RPMI7951 (cell line): ENCODE data around the gene CRYZL1. TPM values are rescaled to one million over a fixed set of nuclear protein-coding genes. Genes with fewer than 3 reads are reported as not detected.
A peak's percentile ranks its signal among the peaks of the same experiment; 100 is the strongest.

ENCODE experiments used
- DNase-seq: peaks from one replicate; pipeline ENCODE4 v3.0.0-alpha.2; 2012; ENCODE audit warnings: low read depth
- total RNA-seq: library from RNA; depleted of rRNA; stranded (reverse); fragments of >200 nt; shearing (Covaris generic); gene quantifications from 2 replicates; pipeline ENCODE4 v1.2.3, GENCODE V29; 2014

The CRYZL1 gene
- total RNA-seq, 1 experiment from 2014 or later, result 11.9 TPM

DNA sequence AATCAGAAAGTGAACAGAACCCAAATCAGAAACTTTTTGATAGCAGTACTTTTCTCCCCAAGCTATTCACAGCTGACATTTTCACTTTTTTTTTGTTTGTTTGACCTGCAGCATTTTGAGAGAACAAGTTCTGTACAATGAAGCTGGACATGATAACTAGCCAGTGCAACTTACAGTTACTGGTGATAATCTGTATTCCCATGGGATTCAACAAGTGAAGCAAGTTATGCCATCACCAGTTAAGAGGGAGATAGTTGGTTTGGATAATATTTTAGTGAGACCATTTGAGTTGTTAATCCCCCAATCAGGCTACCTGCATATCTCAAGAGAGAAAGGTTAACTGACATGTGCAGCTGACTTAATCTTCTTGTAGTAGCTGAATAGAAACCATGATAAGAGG is 80.6 kb downstream of the CRYZL1 start:
- DNase-seq, result no peak

DNA sequence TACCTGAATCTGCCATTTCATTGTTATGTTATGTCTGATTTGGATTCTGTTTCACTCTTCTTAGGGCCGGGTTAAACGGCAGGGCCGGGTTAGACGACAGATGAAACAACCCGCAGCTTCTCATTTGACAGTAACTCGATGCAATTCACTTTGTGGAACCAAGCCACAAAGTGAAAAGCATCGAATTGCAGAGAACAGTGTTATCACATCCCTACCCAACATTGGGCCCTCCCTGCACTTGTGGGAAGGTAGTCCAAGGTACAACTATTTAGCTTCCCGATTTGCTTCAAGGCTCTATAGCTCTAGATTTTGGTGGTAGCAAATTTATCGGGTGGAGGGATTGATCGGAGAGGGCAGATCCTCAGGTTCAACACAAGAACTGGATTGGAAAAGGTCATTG is 81.7 kb downstream of the CRYZL1 start:
- no peak for DNase-seq

DNA sequence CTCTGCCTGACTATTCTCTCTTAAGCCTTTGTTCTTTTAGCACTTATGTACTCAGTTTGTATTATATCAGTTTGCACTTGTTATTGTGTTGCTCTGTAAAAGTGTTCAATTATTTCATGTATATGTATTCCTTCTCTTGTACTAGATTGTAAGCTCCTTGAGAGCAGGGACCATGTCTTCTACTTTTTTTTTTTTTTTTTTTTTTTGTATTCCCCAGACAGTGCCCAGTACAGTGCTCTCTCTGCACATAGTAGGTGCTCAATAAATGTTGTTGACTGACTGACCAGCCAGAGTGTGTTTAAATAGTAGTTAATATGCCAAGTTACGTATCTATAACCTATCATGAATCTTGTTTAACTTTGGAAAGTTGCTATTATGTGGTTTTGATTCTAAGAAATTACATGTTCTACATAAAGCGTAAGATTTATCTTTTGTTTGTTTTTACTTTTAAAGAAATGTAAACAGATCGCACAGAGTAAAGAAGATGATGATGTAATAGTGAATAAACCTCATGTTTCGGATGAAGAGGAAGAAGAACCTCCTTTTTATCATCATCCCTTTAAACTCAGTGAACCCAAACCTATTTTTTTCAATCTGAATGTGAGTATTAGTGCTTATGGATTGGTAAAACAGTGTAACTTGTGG is 82.6 kb downstream of the CRYZL1 start:
- DNase-seq, result no peak

DNA sequence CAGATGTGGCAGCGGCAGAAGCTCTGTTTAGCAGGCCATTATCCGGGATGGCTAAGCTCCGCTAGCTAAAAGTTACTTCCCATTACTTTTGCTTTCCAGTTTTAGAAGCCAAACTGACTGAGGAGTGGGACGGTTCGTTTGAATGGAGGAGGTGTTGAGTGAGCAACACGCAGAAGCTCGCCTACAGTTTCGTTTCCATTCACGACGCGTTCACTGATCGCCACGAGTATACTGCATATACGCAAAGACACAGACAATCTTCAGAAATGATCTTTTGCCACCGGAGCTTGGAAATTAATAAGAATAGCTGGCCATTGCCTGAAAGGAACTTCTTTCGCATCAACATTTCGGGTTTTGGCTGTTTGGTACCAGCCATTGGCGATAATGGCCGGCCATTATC is 84.1 kb downstream of the CRYZL1 start:
- DNase-seq, result no peak

DNA sequence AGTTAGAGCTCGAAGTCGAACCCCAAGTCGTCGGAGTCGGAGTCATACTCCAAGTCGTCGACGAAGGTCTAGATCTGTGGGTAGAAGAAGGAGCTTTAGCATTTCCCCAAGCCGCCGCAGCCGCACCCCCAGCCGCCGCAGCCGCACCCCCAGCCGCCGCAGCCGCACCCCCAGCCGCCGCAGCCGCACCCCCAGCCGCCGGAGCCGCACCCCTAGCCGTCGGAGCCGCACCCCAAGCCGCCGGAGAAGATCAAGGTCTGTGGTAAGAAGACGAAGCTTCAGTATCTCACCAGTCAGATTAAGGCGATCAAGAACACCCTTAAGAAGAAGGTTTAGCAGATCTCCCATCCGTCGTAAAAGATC is 86.6 kb downstream of the CRYZL1 start:
- DNase-seq, result no peak

DNA sequence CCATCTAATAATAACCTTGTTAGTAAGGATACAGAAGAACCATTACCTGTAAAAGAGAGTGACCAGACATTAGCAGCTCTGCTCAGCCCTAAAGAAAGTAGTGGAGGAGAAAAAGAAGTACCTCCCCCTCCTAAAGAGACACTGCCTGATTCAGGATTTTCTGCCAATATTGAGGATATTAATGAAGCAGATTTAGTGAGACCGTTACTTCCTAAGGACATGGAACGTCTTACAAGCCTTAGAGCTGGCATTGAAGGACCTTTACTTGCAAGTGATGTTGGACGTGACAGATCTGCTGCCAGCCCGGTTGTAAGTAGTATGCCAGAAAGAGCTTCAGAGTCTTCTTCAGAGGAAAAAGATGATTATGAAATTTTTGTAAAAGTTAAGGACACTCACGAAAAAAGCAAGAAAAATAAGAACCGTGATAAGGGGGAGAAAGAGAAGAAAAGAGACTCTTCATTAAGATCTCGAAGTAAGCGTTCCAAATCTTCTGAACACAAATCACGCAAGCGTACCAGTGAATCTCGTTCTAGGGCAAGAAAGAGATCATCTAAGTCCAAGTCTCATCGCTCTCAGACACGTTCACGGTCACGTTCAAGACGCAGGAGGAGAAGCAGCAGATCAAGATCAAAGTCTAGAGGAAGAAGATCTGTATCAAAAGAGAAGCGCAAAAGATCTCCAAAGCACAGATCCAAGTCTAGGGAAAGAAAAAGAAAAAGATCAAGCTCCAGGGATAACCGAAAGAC is 87.1 kb downstream of the CRYZL1 start:
- DNase-seq, result no peak

DNA sequence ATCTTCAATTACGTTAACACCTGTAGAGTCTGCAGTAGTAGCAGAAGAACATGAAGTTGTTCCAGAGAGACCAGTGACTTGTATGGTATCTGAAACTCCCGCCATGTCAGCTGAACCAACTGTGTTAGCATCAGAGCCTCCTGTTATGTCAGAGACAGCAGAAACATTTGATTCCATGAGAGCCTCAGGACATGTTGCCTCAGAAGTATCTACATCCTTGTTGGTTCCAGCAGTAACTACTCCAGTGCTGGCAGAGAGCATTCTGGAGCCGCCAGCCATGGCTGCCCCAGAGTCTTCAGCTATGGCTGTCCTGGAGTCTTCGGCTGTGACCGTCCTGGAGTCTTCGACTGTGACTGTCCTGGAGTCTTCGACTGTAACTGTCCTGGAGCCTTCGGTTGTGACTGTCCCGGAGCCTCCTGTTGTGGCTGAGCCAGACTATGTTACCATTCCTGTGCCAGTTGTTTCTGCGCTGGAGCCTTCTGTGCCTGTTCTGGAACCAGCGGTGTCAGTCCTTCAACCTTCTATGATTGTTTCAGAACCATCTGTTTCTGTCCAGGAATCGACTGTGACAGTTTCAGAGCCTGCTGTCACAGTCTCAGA is 88.4 kb downstream of the CRYZL1 start:
- DNase-seq, result no peak

DNA sequence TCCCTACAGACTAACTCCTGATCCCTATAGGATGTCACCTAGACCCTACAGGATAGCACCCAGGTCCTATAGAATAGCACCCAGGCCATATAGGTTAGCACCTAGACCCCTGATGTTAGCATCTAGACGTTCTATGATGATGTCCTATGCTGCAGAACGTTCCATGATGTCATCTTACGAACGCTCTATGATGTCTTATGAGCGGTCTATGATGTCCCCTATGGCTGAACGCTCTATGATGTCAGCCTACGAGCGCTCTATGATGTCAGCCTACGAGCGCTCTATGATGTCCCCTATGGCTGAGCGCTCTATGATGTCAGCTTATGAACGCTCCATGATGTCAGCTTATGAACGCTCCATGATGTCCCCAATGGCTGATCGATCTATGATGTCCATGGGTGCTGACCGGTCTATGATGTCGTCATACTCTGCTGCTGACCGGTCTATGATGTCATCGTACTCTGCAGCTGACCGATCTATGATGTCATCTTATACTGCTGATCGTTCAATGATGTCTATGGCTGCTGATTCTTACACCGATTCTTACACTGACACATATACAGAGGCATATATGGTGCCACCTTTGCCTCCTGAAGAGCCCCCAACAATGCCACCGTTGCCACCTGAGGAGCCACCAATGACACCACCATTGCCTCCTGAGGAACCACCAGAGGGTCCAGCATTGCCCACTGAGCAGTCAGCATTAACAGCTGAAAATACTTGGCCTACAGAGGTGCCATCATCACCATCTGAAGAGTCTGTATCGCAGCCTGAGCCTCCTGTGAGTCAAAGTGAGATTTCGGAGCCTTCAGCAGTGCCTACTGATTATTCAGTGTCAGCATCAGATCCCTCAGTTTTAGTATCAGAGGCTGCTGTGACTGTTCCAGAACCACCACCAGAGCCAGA is 89.2 kb downstream of the CRYZL1 start:
- no peak for DNase-seq

DNA sequence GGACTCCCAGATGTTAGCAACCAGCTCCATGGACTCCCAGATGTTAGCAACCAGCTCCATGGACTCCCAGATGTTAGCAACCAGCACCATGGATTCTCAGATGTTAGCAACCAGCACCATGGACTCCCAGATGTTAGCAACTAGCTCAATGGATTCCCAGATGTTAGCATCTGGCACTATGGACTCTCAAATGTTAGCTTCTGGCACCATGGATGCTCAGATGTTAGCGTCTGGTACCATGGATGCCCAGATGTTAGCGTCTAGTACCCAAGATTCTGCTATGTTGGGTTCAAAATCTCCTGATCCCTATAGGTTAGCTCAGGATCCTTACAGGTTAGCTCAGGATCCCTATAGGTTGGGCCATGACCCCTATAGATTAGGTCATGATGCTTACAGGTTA is 89.9 kb downstream of the CRYZL1 start:
- no peak for DNase-seq

DNA sequence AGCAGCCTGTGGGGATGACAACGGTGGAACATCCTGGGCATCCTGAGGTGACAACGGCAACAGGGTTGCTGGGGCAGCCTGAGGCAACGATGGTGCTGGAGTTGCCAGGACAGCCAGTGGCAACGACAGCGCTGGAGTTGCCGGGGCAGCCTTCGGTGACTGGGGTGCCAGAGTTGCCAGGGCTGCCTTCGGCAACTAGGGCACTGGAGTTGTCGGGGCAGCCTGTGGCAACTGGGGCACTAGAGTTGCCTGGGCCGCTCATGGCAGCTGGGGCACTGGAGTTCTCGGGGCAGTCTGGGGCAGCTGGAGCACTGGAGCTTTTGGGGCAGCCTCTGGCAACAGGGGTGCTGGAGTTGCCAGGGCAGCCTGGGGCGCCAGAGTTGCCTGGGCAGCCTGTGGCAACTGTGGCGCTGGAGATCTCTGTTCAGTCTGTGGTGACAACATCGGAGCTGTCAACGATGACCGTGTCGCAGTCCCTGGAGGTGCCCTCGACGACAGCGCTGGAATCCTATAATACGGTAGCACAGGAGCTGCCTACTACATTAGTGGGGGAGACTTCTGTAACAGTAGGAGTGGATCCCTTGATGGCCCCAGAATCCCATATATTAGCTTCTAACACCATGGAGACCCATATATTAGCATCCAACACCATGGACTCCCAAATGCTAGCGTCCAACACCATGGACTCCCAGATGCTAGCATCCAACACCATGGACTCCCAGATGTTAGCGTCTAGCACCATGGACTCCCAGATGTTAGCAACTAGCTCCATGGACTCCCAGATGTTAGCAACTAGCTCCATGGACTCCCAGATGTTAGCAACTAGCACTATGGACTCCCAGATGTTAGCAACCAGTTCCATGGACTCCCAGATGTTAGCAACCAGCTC is 90.5 kb downstream of the CRYZL1 start:
- no peak for DNase-seq

DNA sequence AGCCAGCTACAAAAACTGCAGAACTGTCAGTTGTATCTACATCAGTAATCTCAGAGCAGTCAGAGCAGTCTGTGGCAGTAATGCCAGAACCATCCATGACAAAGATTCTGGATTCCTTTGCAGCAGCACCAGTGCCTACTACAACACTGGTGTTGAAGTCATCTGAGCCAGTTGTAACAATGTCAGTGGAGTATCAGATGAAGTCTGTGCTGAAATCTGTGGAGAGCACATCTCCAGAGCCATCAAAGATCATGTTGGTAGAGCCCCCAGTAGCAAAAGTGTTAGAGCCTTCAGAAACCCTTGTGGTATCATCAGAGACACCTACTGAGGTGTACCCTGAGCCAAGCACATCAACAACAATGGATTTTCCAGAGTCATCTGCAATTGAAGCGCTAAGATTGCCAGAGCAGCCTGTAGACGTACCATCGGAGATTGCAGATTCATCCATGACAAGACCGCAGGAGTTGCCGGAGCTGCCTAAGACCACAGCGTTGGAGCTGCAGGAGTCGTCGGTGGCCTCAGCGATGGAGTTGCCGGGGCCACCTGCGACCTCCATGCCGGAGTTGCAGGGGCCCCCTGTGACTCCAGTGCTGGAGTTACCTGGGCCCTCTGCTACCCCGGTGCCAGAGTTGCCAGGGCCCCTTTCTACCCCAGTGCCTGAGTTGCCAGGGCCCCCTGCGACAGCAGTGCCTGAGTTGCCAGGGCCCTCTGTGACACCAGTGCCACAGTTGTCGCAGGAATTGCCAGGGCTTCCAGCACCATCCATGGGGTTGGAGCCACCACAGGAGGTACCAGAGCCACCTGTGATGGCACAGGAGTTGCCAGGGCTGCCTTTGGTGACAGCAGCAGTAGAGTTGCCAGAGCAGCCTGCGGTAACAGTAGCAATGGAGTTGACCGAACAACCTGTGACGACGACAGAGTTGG is 91.4 kb downstream of the CRYZL1 start:
- no peak for DNase-seq

DNA sequence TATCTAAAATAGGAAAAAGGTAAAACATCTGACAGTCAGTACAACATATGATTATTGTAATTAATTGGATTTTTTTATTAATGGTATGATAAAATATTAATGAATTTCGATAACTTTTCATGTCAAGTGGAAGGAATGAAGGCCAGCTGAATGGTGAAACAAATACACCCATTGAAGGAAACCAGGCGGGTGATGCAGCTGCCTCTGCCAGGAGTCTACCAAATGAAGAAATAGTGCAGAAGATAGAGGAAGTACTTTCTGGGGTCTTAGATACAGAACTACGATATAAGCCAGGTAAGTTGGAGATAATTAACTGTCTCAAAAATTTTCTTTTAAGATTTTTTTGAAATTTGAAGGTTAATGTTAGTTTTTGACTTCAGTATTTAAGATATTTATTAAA is 95.5 kb downstream of the CRYZL1 start:
- DNase-seq, result no peak

DNA sequence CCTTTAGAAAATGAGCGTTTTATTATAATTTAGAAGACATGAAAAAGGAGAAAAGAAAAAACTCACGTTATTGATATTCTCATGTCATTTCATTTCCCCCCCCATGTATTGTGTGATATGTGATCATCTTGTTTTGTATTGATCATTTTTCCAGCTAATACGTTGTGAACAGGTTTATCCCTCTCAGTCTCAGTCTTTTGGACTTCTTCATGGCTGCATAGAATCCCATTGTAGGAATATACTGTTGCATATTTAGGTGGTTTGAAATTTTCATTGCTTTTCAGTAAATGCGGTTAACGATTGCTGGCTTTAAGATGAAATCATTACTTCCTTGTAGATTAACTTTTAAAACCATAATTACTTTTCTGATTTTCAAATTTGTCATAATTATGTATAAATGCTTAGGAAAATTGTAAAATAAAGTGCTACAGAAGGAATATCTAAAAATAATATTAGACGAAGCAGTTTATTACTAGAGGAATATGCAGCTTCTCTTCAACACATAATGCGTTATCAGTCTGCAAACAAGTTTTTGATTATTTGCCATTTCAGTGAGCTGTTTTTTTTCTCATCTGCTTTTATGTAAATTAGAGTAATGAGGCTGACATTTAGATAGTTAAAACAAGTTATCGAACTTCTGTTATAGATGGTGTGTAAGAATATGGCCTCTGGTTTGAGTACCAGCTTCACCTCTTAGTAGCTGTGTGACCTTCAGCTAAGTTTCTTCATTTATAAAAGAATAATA is 96.9 kb downstream of the CRYZL1 start:
- DNase-seq, result no peak

DNA sequence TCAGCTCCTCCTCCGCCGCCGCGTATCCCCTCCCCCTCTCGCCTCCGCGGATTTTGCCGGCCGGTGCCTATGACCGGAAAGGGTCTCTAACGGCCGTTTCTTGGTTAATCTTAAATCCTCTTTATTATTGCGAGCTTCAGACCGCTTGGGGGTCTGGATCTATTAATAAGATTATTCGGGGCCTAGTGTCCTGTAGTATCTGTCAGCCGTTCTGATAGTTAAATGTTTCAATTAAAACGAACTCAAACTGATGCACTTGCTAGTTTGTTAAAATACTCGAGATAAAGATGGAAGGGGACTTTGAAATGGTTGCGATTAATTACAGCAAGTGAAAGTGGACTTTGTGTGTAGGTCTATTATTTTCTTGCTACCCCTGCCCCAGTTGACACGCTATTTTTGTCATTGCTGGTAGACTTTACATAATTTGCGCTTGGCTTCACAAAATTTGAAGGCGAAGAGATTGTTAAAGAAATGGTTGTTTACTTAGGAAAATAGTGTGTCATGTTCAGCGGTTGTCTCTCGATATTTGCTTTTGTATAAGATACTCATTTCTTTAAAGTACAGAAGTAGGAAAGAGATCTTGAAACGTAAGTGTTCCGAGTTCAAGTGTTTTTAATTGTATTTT is 97.9 kb downstream of the CRYZL1 start:
- DNase-seq, result no peak

DNA sequence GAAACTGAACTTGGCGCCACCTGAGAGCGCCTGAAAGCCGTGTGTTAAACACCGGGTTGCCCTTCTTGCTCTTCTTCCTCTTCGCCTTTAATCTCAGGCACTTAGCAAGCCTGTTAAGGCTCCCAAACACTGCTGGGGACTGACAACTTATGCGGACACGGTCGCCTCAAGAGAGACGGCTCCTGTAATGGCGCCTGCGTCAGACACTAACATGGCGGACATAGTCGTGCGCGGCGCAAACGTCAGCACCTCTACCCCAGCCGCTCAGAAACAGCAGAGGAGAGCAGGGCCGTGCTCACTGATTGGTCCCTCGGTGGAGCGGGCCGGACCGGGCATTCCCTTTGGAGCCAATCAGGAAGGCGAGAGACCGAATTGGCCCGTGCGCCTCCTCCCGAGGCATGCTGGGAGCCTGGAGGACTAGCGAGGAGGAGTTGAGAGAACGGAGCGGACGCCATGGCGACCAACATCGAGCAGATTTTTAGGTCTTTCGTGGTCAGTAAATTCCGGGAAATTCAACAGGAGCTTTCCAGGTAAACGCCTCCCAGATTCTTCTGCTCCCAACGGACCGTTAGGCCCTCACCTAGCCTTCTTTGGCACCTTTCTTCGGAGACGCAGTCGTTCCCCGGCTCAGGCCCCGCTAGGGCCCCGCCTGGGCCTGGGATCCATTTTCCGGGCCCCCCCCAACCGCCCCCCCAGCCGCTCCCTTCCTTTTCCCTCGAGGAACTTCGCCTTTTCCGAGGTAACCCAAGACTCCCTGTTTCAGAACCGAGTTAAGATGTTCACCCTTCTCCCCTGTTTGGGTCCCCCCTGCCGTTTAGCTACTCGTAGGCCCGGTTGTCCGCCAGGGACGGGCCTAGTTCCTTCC is 98.7 kb downstream of the CRYZL1 start, which contains the start of gene SON:
TSS of gene SON (plus strand) at position 399 of the 865 bp plus-strand sequence. CDS start at position 454, 55 bp downstream.
- peak; percentile 98 for DNase-seq

DNA sequence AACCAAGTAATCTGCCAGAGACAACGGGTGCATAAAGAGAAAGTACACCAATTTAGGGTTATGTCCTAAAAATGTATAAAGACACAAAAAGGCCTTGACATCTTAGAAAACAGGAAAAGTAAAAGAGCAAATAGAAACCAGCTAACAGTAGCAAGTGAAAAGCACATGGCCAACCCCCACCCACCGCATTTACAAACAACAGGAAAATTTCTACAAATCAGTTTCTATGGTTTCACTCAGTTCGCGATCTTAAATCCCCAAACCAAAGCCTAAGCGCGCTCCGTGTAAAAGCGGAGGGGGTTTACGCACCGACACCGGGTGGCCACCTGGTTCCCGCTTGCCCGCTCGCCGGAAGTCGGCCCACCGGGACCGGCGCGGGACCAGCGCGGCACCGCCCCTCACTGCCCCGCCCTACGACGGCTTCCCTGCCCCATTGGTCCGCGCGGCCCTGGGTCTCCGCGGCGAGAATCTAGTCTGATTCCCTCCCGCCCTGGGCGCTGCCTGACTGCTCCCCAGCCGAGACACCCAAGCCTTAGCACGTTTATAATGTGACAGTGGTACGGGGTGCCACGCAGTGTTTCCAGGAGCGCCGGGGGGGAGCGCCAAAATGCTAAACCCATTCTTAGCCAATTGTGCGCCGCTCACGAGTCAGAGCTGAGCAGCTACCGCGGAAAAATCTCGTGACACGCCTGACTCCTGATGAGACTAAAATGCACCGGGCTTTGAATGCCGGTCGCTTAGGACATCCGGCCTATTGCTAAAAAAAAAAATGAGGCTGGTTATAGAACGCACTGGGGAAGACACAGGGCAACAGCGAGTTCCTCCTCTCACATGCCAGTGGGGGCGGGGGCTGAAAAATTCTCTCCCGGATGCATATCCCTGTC is 99.5 kb downstream of the CRYZL1 start, which contains the start of gene GART:
TSS of gene GART (minus strand) at position 362 of the 884 bp plus-strand sequence. CDS start 2,802 bp downstream, outside the sequence.
- peak; percentile 78 for DNase-seq
